ENCODE measurements around the gene CDK14.

DNA sequence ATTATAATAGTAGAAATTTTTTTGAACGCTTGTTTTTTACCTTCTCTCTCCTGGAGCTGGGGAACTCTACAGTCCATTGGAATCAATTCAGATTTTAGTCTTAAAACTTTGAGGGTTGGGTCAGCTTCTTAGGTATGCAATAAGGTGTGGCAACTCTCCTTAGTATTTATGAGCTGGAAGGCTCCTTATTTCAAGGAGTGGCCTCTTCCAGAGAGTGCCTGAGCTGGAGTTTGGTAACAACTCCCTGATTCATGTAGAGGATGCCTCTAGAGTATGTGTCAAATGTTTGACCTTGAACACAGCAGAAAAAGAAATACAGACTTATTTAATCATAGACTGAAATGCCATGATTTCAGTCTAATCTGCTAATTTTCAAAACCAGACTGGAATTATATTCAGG is 11.1 kb downstream of the CDK14 start:
- TF ChIP-seq, protein P1, sequence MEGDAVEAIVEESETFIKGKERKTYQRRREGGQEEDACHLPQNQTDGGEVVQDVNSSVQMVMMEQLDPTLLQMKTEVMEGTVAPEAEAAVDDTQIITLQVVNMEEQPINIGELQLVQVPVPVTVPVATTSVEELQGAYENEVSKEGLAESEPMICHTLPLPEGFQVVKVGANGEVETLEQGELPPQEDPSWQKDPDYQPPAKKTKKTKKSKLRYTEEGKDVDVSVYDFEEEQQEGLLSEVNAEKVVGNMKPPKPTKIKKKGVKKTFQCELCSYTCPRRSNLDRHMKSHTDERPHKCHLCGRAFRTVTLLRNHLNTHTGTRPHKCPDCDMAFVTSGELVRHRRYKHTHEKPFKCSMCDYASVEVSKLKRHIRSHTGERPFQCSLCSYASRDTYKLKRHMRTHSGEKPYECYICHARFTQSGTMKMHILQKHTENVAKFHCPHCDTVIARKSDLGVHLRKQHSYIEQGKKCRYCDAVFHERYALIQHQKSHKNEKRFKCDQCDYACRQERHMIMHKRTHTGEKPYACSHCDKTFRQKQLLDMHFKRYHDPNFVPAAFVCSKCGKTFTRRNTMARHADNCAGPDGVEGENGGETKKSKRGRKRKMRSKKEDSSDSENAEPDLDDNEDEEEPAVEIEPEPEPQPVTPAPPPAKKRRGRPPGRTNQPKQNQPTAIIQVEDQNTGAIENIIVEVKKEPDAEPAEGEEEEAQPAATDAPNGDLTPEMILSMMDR (IDR thresholded peaks at IDR 0.05), result no peak
- TF ChIP-seq EZH2 (IDR thresholded peaks at IDR 0.05), result no peak
